ENCODE results near the gene PHACTR1. TPM values are rescaled to one million over a fixed set of nuclear protein-coding genes. Genes with fewer than 3 reads are reported as not detected.

The PHACTR1 gene
- polyA plus RNA-seq, 1 of the 3 experiments (the other 2 are of a cell fraction) = 0.12 TPM

DNA sequence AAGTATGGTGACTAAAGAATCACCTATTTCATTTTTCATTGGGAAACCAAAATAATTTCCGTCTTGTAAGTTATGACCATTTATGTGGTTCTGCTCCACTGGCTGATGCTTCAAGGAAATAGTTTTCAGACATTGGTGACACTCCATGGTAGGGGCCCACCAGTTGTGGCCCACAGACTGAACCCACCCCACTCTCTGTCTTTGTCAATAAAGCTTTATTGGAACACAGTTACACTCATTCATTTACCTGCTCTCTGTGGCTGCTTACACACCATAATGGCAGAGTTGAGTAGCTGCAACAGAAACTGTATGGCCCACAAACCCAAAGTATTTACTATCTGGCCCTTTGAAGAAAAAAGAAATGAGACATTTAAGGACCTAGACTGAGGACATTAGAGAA lies 533.2 kb downstream of the PHACTR1 start:
- H3K9me3 ChIP-seq = no peaks in the 10 kb centered on the region
- H3F3A ChIP-seq (replicated peaks; ENCODE audit: insufficient read depth) = no peaks in the 10 kb centered on the region
- no peaks in the 10 kb centered on the region for H3K27me3 ChIP-seq (ENCODE audit: insufficient read depth)
- CTCF ChIA-PET = interaction anchor here (2.6 kb wide), 1 partner anchor 338 kb away, joined by 9 read pairs; no protein-coding TSS in a partner anchor
- POLR2A ChIA-PET = no interaction called here
- 86% methylated on average over 1 of the region's 1 CpG for WGBS (ENCODE audit: low lambda C conversion rate)
- no peaks in the 10 kb centered on the region for H3K36me3 ChIP-seq (replicated peaks in 1 of 2; ENCODE audit: control insufficient read depth in 1 of 2, insufficient read depth in 2 of 2, low read length in 1 of 2)
- no peaks in the 10 kb centered on the region for H3K9me2 ChIP-seq
- no peak overlapping the region for H3K9ac ChIP-seq
- DNase-seq = no peak
- no peak for TF ChIP-seq GATA2 (CRISPR knock-in tag; IDR thresholded peaks at IDR 0.05)
- no peak for TF ChIP-seq MXI1 (IDR thresholded peaks at IDR 0.05; ENCODE audit: low read depth, low read length)
- TF ChIP-seq YY1 (IDR thresholded peaks at IDR 0.05; ENCODE audit: low read depth) = no peak
- no peak for TF ChIP-seq EP300 (IDR thresholded peaks at IDR 0.05; ENCODE audit: borderline replicate concordance in 1 of 2, low read depth in 1 of 2, low read length in 1 of 2)
- TF ChIP-seq, protein P1, sequence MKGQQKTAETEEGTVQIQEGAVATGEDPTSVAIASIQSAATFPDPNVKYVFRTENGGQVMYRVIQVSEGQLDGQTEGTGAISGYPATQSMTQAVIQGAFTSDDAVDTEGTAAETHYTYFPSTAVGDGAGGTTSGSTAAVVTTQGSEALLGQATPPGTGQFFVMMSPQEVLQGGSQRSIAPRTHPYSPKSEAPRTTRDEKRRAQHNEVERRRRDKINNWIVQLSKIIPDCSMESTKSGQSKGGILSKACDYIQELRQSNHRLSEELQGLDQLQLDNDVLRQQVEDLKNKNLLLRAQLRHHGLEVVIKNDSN (IDR thresholded peaks at IDR 0.05; ENCODE audit: borderline replicate concordance, low read depth) = no peak
- TF ChIP-seq NFIC (IDR thresholded peaks at IDR 0.05; ENCODE audit: borderline replicate concordance) = no peak
- TF ChIP-seq, protein P2, sequence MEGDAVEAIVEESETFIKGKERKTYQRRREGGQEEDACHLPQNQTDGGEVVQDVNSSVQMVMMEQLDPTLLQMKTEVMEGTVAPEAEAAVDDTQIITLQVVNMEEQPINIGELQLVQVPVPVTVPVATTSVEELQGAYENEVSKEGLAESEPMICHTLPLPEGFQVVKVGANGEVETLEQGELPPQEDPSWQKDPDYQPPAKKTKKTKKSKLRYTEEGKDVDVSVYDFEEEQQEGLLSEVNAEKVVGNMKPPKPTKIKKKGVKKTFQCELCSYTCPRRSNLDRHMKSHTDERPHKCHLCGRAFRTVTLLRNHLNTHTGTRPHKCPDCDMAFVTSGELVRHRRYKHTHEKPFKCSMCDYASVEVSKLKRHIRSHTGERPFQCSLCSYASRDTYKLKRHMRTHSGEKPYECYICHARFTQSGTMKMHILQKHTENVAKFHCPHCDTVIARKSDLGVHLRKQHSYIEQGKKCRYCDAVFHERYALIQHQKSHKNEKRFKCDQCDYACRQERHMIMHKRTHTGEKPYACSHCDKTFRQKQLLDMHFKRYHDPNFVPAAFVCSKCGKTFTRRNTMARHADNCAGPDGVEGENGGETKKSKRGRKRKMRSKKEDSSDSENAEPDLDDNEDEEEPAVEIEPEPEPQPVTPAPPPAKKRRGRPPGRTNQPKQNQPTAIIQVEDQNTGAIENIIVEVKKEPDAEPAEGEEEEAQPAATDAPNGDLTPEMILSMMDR (IDR thresholded peaks at IDR 0.05) = no peak
- TF ChIP-seq ZBTB33 (IDR thresholded peaks at IDR 0.05; ENCODE audit: borderline replicate concordance, low read depth) = no peak
- TF ChIP-seq FOXJ3 (CRISPR knock-in tag; IDR thresholded peaks at IDR 0.05) = no peak
- H3K4me1 ChIP-seq (ENCODE audit: control insufficient read depth in 1 of 2, insufficient read depth in 2 of 2, low read depth in 1 of 2, low read length in 1 of 2) = peaks cover 0 to 5% of the 10 kb centered on the region in 2 experiments; a peak in 1 of 4 replicates
- H3K79me2 ChIP-seq (ENCODE audit: insufficient read depth) = no peaks in the 10 kb centered on the region
- no peak overlapping the region for H2AFZ ChIP-seq (ENCODE audit: low read depth)
- no peak overlapping the region for H3K4me3 ChIP-seq (ENCODE audit: low read depth in 2 of 2, low read length in 1 of 2)
- no peak overlapping the region for H3K4me2 ChIP-seq
- H4K20me1 ChIP-seq (ENCODE audit: insufficient read depth) = no peaks in the 10 kb centered on the region
- no peak overlapping the region for H3K27ac ChIP-seq (ENCODE audit: low read depth in 2 of 2, low read length in 1 of 2)

GRCh38 chr6:13250703-13251102 lies 534.1 kb downstream of the PHACTR1 start:
- Histone ChIP-seq H3K4me1 (ENCODE audit: control insufficient read depth in 1 of 2, insufficient read depth in 2 of 2, low read depth in 1 of 2, low read length in 1 of 2) (peaks cover 0 to 5% of the 10 kb centered on the region in 2 experiments; a peak in 1 of 4 replicates), H3K4me3 (ENCODE audit: low read depth in 2 of 2, low read length in 1 of 2) (no peak overlapping the region), H3K9me3 (no peaks in the 10 kb centered on the region), H3K27me3 (ENCODE audit: insufficient read depth) (no peaks in the 10 kb centered on the region), H3K9me2 (no peaks in the 10 kb centered on the region), H3F3A (replicated peaks; ENCODE audit: insufficient read depth) (no peaks in the 10 kb centered on the region), H4K20me1 (ENCODE audit: insufficient read depth) (no peaks in the 10 kb centered on the region), H2AFZ (ENCODE audit: low read depth) (no peak overlapping the region), H3K79me2 (ENCODE audit: insufficient read depth) (no peaks in the 10 kb centered on the region), H3K4me2 (no peak overlapping the region), H3K9ac (no peak overlapping the region), H3K27ac (ENCODE audit: low read depth in 2 of 2, low read length in 1 of 2) (no peak overlapping the region), H3K36me3 (replicated peaks in 1 of 2; ENCODE audit: control insufficient read depth in 1 of 2, insufficient read depth in 2 of 2, low read length in 1 of 2) (no peaks in the 10 kb centered on the region)
- no peak for DNase-seq
- ChIA-PET CTCF (no interaction called here), POLR2A (no interaction called here)
- TF ChIP-seq NFIC (IDR thresholded peaks at IDR 0.05; ENCODE audit: borderline replicate concordance) = no peak
- no peak for TF ChIP-seq PBX3 (IDR thresholded peaks at IDR 0.05)
- TF ChIP-seq FOXM1 (IDR thresholded peaks at IDR 0.05; ENCODE audit: low read depth) = no peak
- no peak for TF ChIP-seq USF2 (IDR thresholded peaks at IDR 0.05; ENCODE audit: borderline replicate concordance, low read depth, low read length)
- WGBS (ENCODE audit: low lambda C conversion rate) = 61% methylated on average over 6 of the region's 6 CpGs

Measured in SK-N-SH (cell line).